HG03135 (cell line): Measurements from ENCODE around the gene APBB2.

Experiments used
- ATAC-seq: cut with Tn5 transposase; IDR thresholded peaks from one replicate; pipeline ENCODE4 v1.9.1; 2021; ENCODE audit warnings: mild to moderate bottlenecking, moderate library complexity; ENCODE audit not compliant: unreplicated experiment

The APBB2 gene

GRCh38 chr4:41142376-41143310 lies 71.7 kb downstream of the APBB2 start:
- ATAC-seq = no peak

- ATAC-seq = no peak
These were observed 72.4 kb downstream of the APBB2 start for GRCh38 chr4:41141900-41142299.

GRCh38 chr4:41140410-41140809 lies 73.9 kb downstream of the APBB2 start:
- ATAC-seq = no peak

- no peak for ATAC-seq
These were observed 76.5 kb downstream of the APBB2 start for GRCh38 chr4:41137879-41138278.

GRCh38 chr4:41136456-41136855 lies 77.9 kb downstream of the APBB2 start:
- no peak for ATAC-seq

GRCh38 chr4:41135801-41136200 lies 78.5 kb downstream of the APBB2 start:
- ATAC-seq = no peak

GRCh38 chr4:41134581-41134980 lies 79.8 kb downstream of the APBB2 start:
- no peak for ATAC-seq

- ATAC-seq = no peak
These were observed 80.8 kb downstream of the APBB2 start for GRCh38 chr4:41133454-41134018.

- no peak for ATAC-seq
These were observed 82.2 kb downstream of the APBB2 start for GRCh38 chr4:41132055-41132683.

GRCh38 chr4:41129936-41130440 lies 84.4 kb downstream of the APBB2 start:
- no peak for ATAC-seq

- ATAC-seq = no peak
These were observed 85.1 kb downstream of the APBB2 start for GRCh38 chr4:41129128-41129754.

GRCh38 chr4:41125558-41126311 lies 88.6 kb downstream of the APBB2 start:
- no peak for ATAC-seq

- ATAC-seq = no peak
These were observed 89.3 kb downstream of the APBB2 start for GRCh38 chr4:41124916-41125548.

GRCh38 chr4:41122775-41123174 lies 91.6 kb downstream of the APBB2 start:
- ATAC-seq = no peak

GRCh38 chr4:41122309-41122708 lies 92.0 kb downstream of the APBB2 start:
- no peak for ATAC-seq

GRCh38 chr4:41121906-41122305 lies 92.4 kb downstream of the APBB2 start:
- no peak for ATAC-seq

GRCh38 chr4:41120297-41121217 lies 93.8 kb downstream of the APBB2 start:
- ATAC-seq = no peak

GRCh38 chr4:41119867-41120295 lies 94.5 kb downstream of the APBB2 start:
- no peak for ATAC-seq

GRCh38 chr4:41111791-41112190 lies 102.6 kb downstream of the APBB2 start:
- ATAC-seq = no peak
